GM12878 (cell line): Measurements from ENCODE around the gene TSHZ2. TPM values are rescaled to one million over a fixed set of nuclear protein-coding genes. Genes with fewer than 3 reads are reported as not detected.

Source experiments
- ATAC-seq: fragments of 200-7000 bp; cut with Tn5 transposase; 3 replicates; pipeline ENCODE4 v1.9.1; 2020; ENCODE audit warnings: mild to moderate bottlenecking, moderate library complexity
- BruUV-seq: library from RNA; stranded (reverse); fragments of 400-500 nt; replicated peaks from 2 replicates; lab custom pipeline; 2021; lab: Mats Ljungman, UMichigan
- CTCF ChIA-PET: fragments of 300-600 bp; sonication (Branson Sonifier 250); formaldehyde crosslinking; extraction: SDS; loops from one replicate; lab custom pipeline; 2021; ENCODE audit warnings: inconsistent platforms; lab: Yijun Ruan, JAX
- POLR2A ChIA-PET: fragments of 350-600 bp; formaldehyde crosslinking; extraction: SDS; loops from one replicate; lab custom pipeline; 2021; ENCODE audit warnings: inconsistent platforms; lab: Charles Lee
- RAD21 ChIA-PET: fragments of 300-600 bp; sonication (Branson Sonifier 250); formaldehyde crosslinking; loops from one replicate; lab custom pipeline; 2023; ENCODE audit warnings: antibody characterized with exemption; ENCODE audit not compliant: unreplicated experiment; lab: Charles Lee
- SMC1A ChIA-PET: fragments of 300-600 bp; sonication (Branson Sonifier 250); formaldehyde crosslinking; loops from one replicate; lab custom pipeline; 2023; ENCODE audit not compliant: unreplicated experiment, uncharacterized antibody; lab: Charles Lee
- DNase-seq: peaks from one replicate; pipeline ENCODE4 v3.0.0-alpha.2; 2011; ENCODE audit warnings: low read depth, low spot score
- FAIRE-seq: peaks from 3 replicates; lab custom pipeline; 2011; peaks lifted over from hg19 to GRCh38; lab: Jason Lieb, UNC
- H2AFZ ChIP-seq: 2 replicates; pipeline ENCODE4 v1.6.0; 2011; ENCODE audit warnings: low read depth, low read length, control low read depth; ENCODE audit not compliant: control insufficient read depth
- H3K27ac ChIP-seq: 2 replicates; pipeline ENCODE4 v1.5.1; 2011; ENCODE audit warnings: control low read depth; ENCODE audit not compliant: control insufficient read depth, insufficient read depth
- H3K27me3 ChIP-seq, 2 experiments: replicated peaks in 1 of 2; 2 replicates each; pipeline versions ENCODE4 v1.6.0 to v1.6.1; 2011; ENCODE audit warnings: low read length in 1 of 2; ENCODE audit not compliant: control insufficient read depth in 2 of 2, insufficient read depth in 2 of 2
- H3K36me3 ChIP-seq, 2 experiments: 2 replicates each; pipeline ENCODE4 v1.5.1; 2011; ENCODE audit warnings: low read length in 1 of 2; ENCODE audit not compliant: control insufficient read depth in 2 of 2, insufficient read depth in 2 of 2
- H3K4me1 ChIP-seq: 2 replicates; pipeline ENCODE4 v1.6.1; 2011; ENCODE audit warnings: mild to moderate bottlenecking, low read length, moderate library complexity, mixed read lengths; ENCODE audit not compliant: control insufficient read depth, insufficient read depth
- H3K4me2 ChIP-seq: 2 replicates; pipeline ENCODE4 v1.6.0; 2011; ENCODE audit warnings: control low read depth; ENCODE audit not compliant: control insufficient read depth, insufficient read depth
- H3K4me3 ChIP-seq: fragments of 200-600 bp; sonication (generic); 2 replicates; pipeline ENCODE4 v1.5.1; 2016
- H3K79me2 ChIP-seq: 2 replicates; pipeline ENCODE4 v1.6.0; 2011; ENCODE audit warnings: low read length; ENCODE audit not compliant: control insufficient read depth, insufficient read depth
- H3K9ac ChIP-seq: 2 replicates; pipeline ENCODE4 v1.8.0; 2011; ENCODE audit warnings: low read length, control low read depth, mixed read lengths; ENCODE audit not compliant: control insufficient read depth, insufficient read depth
- H3K9me3 ChIP-seq: replicated peaks from 3 replicates; pipeline ENCODE4 v1.5.1; 2011; ENCODE audit warnings: mild to moderate bottlenecking, low read length; ENCODE audit not compliant: control insufficient read depth, insufficient read depth
- H4K20me1 ChIP-seq: 2 replicates; pipeline ENCODE4 v1.6.0; 2011; ENCODE audit not compliant: control insufficient read depth, insufficient read depth
- ASH2L ChIP-seq: fragments of 300-600, 200-600 bp; sonication (generic); IDR thresholded peaks from 2 replicates; pipeline ENCODE4 v1.6.1; 2017; ENCODE audit warnings: low read depth, mild to moderate bottlenecking, borderline replicate concordance
- BMI1 ChIP-seq: fragments of 450-650 bp; IDR thresholded peaks from 2 replicates; pipeline ENCODE4 v1.6.1; 2016; ENCODE audit warnings: mild to moderate bottlenecking, moderate library complexity, borderline replicate concordance
- CBFB ChIP-seq: IDR thresholded peaks from 2 replicates; pipeline ENCODE4 v1.6.1; 2016; ENCODE audit warnings: antibody characterized with exemption, low read depth
- CEBPB ChIP-seq, 2 experiments: fragments of 150-350 bp in 1 of 2; IDR thresholded peaks; 2 replicates each; pipeline ENCODE4 v1.6.1; 2012 to 2014; ENCODE audit warnings: low read depth in 2 of 2, low read length in 2 of 2, borderline replicate concordance in 1 of 2, inconsistent platforms in 1 of 2
- MTA3 ChIP-seq: IDR thresholded peaks from 2 replicates; pipeline ENCODE4 v1.6.1; 2012; ENCODE audit warnings: low read length, inconsistent platforms, borderline replicate concordance
- NBN ChIP-seq: fragments of 450-650 bp; IDR thresholded peaks from 2 replicates; pipeline ENCODE4 v1.6.1; 2016
- NFXL1 ChIP-seq: fragments of 450-650 bp; IDR thresholded peaks from 2 replicates; pipeline ENCODE4 v1.6.1; 2017; ENCODE audit warnings: antibody characterized with exemption, mild to moderate bottlenecking, borderline replicate concordance
- PAX5 ChIP-seq: IDR thresholded peaks from 2 replicates; pipeline ENCODE4 v1.6.1; 2011; ENCODE audit warnings: low read depth, low read length, borderline replicate concordance
- RB1 ChIP-seq: fragments of 450-650 bp; formaldehyde crosslinking; IDR thresholded peaks from 2 replicates; pipeline ENCODE4 v1.6.1; 2017; ENCODE audit warnings: mild to moderate bottlenecking, borderline replicate concordance
- RCOR1 ChIP-seq: conservative IDR thresholded peaks from 2 replicates; pipeline ENCODE4 v1.6.1; 2012; ENCODE audit warnings: low read depth, low read length, improper control_type of control experiment
- STAT3 ChIP-seq: IDR thresholded peaks from 2 replicates; pipeline ENCODE4 v1.6.1; 2011; ENCODE audit warnings: low read depth, low read length, improper control_type of control experiment
- TCF12 ChIP-seq: IDR thresholded peaks from 2 replicates; pipeline ENCODE4 v1.6.1; 2011; ENCODE audit warnings: low read depth, mild to moderate bottlenecking, low read length
- WGBS: methylation state at CpG from one replicate; pipeline ENCODE4 v1.1.6; 2016; ENCODE audit warnings: low lambda C conversion rate; ENCODE audit not compliant: insufficient replicate concordance, insufficient coverage; ENCODE audit errors: missing lambda C conversion rate; 5-methylcytosine and 5-hydroxymethylcytosine counted together
- in situ Hi-C: fragments of 300-500 bp; cut with MboI; formaldehyde crosslinking; loops from 9 replicates; pipeline ENCODE4 v1.14.3; 2018; ENCODE audit warnings: mixed read lengths
- intact Hi-C: fragments of 100-400 bp; cut with micrococcal nuclease; formaldehyde crosslinking; loops from one replicate; pipeline ENCODE4 v1.14.2; 2022; ENCODE audit not compliant: unreplicated experiment
- polyA plus RNA-seq, 11 experiments: library from polyadenylated mRNA; depleted of rRNA in 4 of 11; unstranded in 6 of 11; stranded (reverse) in 5 of 11; fragments of >200 nt; fragmentation: Nextera tagmentation in 4 of 11; fragmentation: Illumina TruSeq in 1 of 11; extraction: Ambion mirVana in 4 of 11; extraction: Trizol in 1 of 11; gene quantifications; 1 replicate in 1 of 11; 2 replicates in 10 of 11; pipeline versions ENCODE4 v1.2.1 to v1.2.3, GENCODE V29; 2011 to 2016; ENCODE audit warnings: inconsistent platforms in 2 of 11, missing spikeins in 2 of 11, low read depth in 1 of 11
- total RNA-seq, 4 experiments: library from RNA; depleted of rRNA in 3 of 4; stranded (reverse); fragments of >200 nt in 3 of 4; fragmentation: Illumina TruSeq in 1 of 4; extraction: Trizol in 1 of 4; gene quantifications; 2 replicates each; pipeline versions ENCODE4 v1.2.1 to v1.2.3, GENCODE V29; 2013 to 2021
- TF ChIP-seq, protein P1 (sequence below): IDR thresholded peaks from 2 replicates; pipeline ENCODE4 v1.6.1; 2011; ENCODE audit warnings: borderline replicate concordance, low read depth, mild to moderate bottlenecking, moderate library complexity, low read length; ENCODE audit not compliant: insufficient read depth, poor library complexity, severe bottlenecking
- TF ChIP-seq, protein P2 (sequence below): fragments of 450-650 bp; IDR thresholded peaks from 2 replicates; pipeline ENCODE4 v1.6.1; 2017; ENCODE audit warnings: borderline replicate concordance

Gene TSHZ2
- total and polyA plus RNA-seq, 10 of the 15 experiments (the other 5 are each of a cell fraction or from before 2014, with no cell fraction given), result 0.01 to 0.86 (median 0.13) TPM; not detected in 2

DNA sequence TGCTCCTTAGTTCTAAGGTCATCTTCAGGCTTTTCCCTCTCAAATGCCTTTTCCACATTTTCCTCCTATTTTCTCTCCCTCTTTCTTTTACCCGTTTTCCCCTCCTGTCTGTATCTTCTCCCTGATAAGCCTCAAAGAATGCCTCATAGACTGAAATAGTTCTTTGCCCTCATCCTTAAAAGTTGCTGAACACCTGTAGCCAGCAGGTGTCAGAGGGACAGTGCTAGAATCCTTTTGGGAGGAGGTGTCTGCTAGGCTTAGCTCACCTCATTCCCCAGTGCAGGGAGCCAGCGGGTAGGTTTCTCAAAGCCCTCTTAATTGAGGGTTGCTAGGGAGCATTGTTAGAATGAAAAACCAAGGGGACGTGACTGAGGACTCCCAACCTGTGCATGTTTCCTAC, 204.0 kb downstream of the TSHZ2 start (continued):
- TF ChIP-seq STAT3, result no peak

DNA sequence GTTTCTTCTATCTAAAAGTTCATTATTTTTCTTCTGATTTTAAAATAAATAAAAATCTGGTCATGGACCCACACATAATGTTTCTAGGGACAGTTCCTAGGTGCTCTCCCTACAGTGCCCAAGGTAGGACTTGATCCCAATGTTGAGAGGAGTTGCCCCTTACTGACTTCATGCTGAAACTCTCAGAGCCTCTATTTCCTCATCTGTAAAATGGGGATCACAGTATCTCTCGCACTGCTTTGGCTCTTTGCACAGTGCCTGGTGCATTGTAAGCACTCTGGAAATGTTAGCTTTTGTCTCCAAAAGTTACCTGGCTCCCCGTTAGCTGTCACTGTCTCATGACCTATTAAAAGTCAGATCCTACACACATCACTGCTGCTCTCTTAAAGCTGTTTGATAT, 205.5 kb downstream of the TSHZ2 start:
- SMC1A ChIA-PET, result no interaction called here
- RAD21 ChIA-PET, result no interaction called here
- ATAC-seq, result no peak
- Histone ChIP-seq H3K4me2 (no peak overlapping the region), H3K9me3 (no peaks in the 10 kb centered on the region), H3K4me3 (no peak overlapping the region), H3K36me3 (no peaks in the 10 kb centered on the region), H3K27me3 (0 out of 4 replicates have a peak, but pooled peaks cover 0 to 1% of the 10 kb centered on the region in 2 experiments), H3K27ac (no peak overlapping the region), H4K20me1 (no peaks in the 10 kb centered on the region), H3K4me1 (no peaks in the 10 kb centered on the region), H2AFZ (no peak overlapping the region), H3K79me2 (no peaks in the 10 kb centered on the region), H3K9ac (no peak overlapping the region)
- TF ChIP-seq CBFB, result no peak
- TF ChIP-seq TCF12, result no peak
- TF ChIP-seq CEBPB (IDR thresholded peaks at IDR 0.05; ENCODE audit: borderline replicate concordance in 1 of 2, low read depth in 2 of 2, low read length in 2 of 2), result no peak
- no TSS peak for BruUV-seq
- FAIRE-seq, result no peak
- DNase-seq, result no peak
- intact Hi-C loops (no loop called here), in situ Hi-C loops (no loop called here)
- POLR2A ChIA-PET, result no interaction called here
- 15% methylated on average over 2 of the region's 2 CpGs for WGBS
- CTCF ChIA-PET, result interaction anchor here (1.0 to 1.1 kb wide), 2 partner anchors 10 to 41 kb away, joined by 3 to 4 read pairs; no protein-coding TSS in a partner anchor

DNA sequence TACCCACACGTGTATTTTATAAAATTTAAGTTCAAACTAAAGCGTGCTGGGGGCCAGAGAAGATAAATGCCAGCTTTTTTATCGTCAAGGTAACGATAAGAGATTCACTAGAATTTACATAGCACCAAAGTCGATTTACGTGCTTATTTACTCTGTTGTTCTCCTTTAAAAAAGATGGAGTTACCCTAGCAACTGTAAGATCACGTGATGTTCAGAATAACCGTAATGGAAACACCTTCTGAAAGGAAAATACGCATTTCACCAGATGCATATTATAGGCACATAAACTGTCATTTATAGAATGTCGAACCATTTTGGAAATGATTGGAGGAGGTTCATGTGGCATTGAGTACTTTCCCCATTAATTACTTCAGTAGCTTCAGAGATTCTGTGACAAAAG, 207.6 kb downstream of the TSHZ2 start:
- no peak for FAIRE-seq
- ChIA-PET RAD21 (no interaction called here), SMC1A (no interaction called here), CTCF (no interaction called here), POLR2A (no interaction called here)
- Histone ChIP-seq H3K79me2 (no peaks in the 10 kb centered on the region), H2AFZ (no peak overlapping the region), H3K36me3 (no peaks in the 10 kb centered on the region), H3K9ac (no peak overlapping the region), H3K4me2 (no peak overlapping the region), H3K27ac (no peak overlapping the region), H3K4me3 (no peak overlapping the region), H3K9me3 (no peaks in the 10 kb centered on the region), H4K20me1 (no peaks in the 10 kb centered on the region), H3K27me3 (no peaks in the 10 kb centered on the region), H3K4me1 (no peaks in the 10 kb centered on the region)
- in situ Hi-C loops, result no loop called here
- intact Hi-C loops, result no loop called here
- ATAC-seq, result no peak
- no TSS peak for BruUV-seq
- WGBS, result 46% methylated on average over 10 of the region's 10 CpGs
- DNase-seq, result no peak
- TF ChIP-seq ASH2L (no peak), RCOR1 (no peak), TCF12 (no peak), PAX5 (no peak), BMI1 (no peak), MTA3 (no peak), NBN (no peak), NFXL1 (no peak), RB1 (no peak)
- TF ChIP-seq, protein P1, sequence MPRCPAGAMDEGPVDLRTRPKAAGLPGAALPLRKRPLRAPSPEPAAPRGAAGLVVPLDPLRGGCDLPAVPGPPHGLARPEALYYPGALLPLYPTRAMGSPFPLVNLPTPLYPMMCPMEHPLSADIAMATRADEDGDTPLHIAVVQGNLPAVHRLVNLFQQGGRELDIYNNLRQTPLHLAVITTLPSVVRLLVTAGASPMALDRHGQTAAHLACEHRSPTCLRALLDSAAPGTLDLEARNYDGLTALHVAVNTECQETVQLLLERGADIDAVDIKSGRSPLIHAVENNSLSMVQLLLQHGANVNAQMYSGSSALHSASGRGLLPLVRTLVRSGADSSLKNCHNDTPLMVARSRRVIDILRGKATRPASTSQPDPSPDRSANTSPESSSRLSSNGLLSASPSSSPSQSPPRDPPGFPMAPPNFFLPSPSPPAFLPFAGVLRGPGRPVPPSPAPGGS, result no peak
- TF ChIP-seq, protein P2, sequence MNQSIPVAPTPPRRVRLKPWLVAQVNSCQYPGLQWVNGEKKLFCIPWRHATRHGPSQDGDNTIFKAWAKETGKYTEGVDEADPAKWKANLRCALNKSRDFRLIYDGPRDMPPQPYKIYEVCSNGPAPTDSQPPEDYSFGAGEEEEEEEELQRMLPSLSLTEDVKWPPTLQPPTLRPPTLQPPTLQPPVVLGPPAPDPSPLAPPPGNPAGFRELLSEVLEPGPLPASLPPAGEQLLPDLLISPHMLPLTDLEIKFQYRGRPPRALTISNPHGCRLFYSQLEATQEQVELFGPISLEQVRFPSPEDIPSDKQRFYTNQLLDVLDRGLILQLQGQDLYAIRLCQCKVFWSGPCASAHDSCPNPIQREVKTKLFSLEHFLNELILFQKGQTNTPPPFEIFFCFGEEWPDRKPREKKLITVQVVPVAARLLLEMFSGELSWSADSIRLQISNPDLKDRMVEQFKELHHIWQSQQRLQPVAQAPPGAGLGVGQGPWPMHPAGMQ, result no peak
